ENCODE data around the gene GFOD1. TPM values are rescaled to one million over a fixed set of nuclear protein-coding genes. Genes with fewer than 3 reads are reported as not detected.

Gene GFOD1
- total RNA-seq, 1 experiment from 2014 or later = 6.1 TPM

- no peak overlapping the region for H2BK20ac ChIP-seq (ENCODE audit: low read depth, low read length, poor library complexity, severe bottlenecking)
- WGBS (ENCODE audit: extremely low coverage, insufficient read length, low lambda C conversion rate) = no CpG with 5 or more reads among the region's 1 CpG
- no peak overlapping the region for H4K8ac ChIP-seq (replicated peaks; ENCODE audit: insufficient read length, low read depth, low read length)
- no peak for TF ChIP-seq CTCF (conservative IDR thresholded peaks at IDR 0.05)
- no peak overlapping the region for H3K9ac ChIP-seq (ENCODE audit: extremely low read depth, insufficient read length, low read length)
- H3K14ac ChIP-seq (ENCODE audit: insufficient read depth, low read length) = no peak overlapping the region
- H3K23me2 ChIP-seq (ENCODE audit: insufficient read length, low read depth, low read length, poor library complexity, severe bottlenecking) = no peaks in the 10 kb centered on the region
- Mint-ChIP-seq H3K36me3 (ENCODE audit: insufficient read depth in 1 of 3, low read depth in 3 of 3) (no peaks in the 10 kb centered on the region), H3K27ac (no peak overlapping the region), H3K27me3 (ENCODE audit: low read depth) (no peaks in the 10 kb centered on the region), H3K4me1 (peaks cover 6 to 13% of the 10 kb centered on the region in 2 experiments), H3K9me3 (no peaks in the 10 kb centered on the region), H3K4me3 (no peak overlapping the region)
- H3K79me1 ChIP-seq (ENCODE audit: insufficient read depth, low read depth, low read length, poor library complexity, severe bottlenecking) = no peaks in the 10 kb centered on the region
- no peak overlapping the region for H2AFZ ChIP-seq (ENCODE audit: low read length)
- H3K18ac ChIP-seq (ENCODE audit: insufficient read length, low read depth, low read length) = no peak overlapping the region
- H3K23ac ChIP-seq (ENCODE audit: insufficient read length, low read depth, low read length) = no peak overlapping the region
- H2AK5ac ChIP-seq (ENCODE audit: insufficient read length, low read length) = no peak overlapping the region
- H2BK120ac ChIP-seq (ENCODE audit: low read depth, low read length, poor library complexity, severe bottlenecking) = no peak overlapping the region
- H4K20me1 ChIP-seq (ENCODE audit: control insufficient read depth, insufficient read depth, insufficient read length) = no peaks in the 10 kb centered on the region
- H3K27ac ChIP-seq (ENCODE audit: insufficient read length, low read depth, low read length) = no peak overlapping the region
- H3K9me3 ChIP-seq (ENCODE audit: control insufficient read depth, low read depth, low read length) = no peaks in the 10 kb centered on the region
- H2BK5ac ChIP-seq (ENCODE audit: insufficient read length, low read length) = no peak overlapping the region
- no peak overlapping the region for H4K91ac ChIP-seq (ENCODE audit: insufficient read length, low read depth, low read length)
- peaks cover 3% of the 10 kb centered on the region; the same call in 1 of the 2 replicates for H3K4me1 ChIP-seq (ENCODE audit: insufficient read depth, low read length)
- H2BK12ac ChIP-seq (ENCODE audit: insufficient read length, low read depth, low read length) = no peak overlapping the region
- H3K4me2 ChIP-seq (ENCODE audit: insufficient read depth, insufficient read length, low read length) = no peak overlapping the region
- no peaks in the 10 kb centered on the region for H3K27me3 ChIP-seq (ENCODE audit: insufficient read depth, low read length)
- H4K5ac ChIP-seq (ENCODE audit: insufficient read length, low read depth, low read length) = no peak overlapping the region
- no peak overlapping the region for H3K56ac ChIP-seq (ENCODE audit: insufficient read length, low read depth, low read length)
- no peak for DNase-seq
- no peak overlapping the region for H3T11ph ChIP-seq (ENCODE audit: low read length)
- H3K79me2 ChIP-seq (ENCODE audit: insufficient read depth, low read length) = no peaks in the 10 kb centered on the region
- H2BK15ac ChIP-seq (ENCODE audit: low read depth, low read length) = no peak overlapping the region
- no peak overlapping the region for H3K4ac ChIP-seq (ENCODE audit: low read depth, low read length)
Measured at GRCh38 chr6:13439644-13440043, 47.8 kb downstream of the GFOD1 start.
